NCI-H446 (cell line): ENCODE data around the gene FAT1.

Source experiments
- DNase-seq, 2 experiments: peaks; one replicate each; lab custom pipeline; 2025; lab: John Stamatoyannopoulos, UW

FAT1 gene

DNA sequence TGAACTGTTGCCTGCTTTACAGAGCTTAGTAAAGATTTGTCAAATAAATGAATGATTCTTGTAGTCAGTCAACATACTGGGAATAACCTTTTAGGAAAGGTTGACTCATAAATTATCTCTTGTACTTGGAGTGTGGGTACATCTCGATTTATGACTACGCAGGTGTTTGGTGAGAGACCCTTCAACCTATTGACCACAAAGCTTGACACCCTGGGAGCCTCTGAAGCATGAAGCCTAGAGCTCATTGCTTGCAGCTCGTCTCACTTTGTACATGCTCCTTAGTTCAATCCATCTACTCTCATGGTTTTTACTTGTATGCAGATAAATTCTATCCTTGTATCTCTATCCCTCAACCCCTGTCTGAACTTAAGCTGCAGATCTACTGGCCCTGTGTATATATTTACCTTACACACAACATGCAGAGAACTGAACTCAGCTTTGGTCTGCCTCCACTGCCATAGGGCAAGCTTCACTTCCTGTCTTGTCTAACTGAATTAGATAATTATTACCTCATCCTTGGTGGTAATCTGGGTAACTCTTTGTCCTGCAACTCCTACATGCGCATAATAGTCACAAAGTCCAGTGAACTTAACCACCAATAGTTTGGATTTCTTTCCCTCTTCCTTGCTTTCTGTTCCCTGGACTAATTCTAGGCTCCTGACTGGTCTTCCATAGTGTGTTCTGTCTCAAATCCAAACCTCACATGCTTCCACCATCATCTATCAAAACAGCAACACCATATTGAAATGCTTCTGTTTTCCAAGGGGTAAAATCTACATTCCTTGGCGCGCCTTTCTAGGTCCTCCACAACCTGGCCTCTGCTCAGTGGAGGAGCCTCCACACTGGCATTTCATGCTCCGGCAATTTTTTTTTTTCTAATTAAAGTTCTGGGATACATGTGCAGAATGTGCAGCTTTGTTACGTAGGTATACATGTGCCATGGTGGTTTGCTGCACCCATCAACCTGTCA is 32.2 kb upstream of the FAT1 start:
- no peak for DNase-seq

DNA sequence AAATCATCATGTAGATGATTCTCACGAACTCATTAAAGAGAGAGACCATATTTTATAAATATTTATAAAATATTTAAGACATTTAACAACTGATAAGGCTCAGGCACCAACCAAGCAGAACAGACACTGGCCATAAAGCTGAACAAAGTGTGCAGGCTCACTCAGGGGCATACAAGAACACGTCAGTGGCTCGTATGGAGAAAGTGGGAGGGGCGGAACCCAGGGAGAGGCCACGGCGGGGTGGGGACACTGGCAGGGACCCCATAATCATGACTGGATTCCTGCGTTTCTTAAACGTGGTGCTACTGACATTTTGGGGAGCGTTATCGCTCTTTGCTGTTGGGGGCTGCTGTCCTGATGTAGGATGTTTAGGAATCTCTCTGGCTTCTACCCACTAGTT is 31.3 kb upstream of the FAT1 start:
- DNase-seq, result no peak

DNA sequence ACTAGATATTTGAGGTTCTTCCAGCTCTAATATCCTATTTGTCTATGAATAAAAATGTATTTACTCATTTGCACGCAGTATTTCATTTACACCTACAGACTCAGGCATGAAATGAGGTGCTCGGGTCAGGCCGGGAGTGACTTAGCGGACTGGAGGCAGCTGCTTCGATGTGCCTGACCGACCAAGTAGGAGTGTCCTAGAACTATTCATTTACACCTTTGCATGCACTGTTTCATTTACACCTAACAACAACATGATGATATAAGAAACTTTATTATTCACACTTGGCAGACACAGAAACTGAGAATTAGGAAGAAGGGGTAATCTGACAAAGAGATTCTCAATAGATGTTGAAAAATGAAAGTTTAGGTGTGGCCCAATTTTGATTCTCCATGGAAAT is 28.7 kb upstream of the FAT1 start:
- DNase-seq, result no peak

DNA sequence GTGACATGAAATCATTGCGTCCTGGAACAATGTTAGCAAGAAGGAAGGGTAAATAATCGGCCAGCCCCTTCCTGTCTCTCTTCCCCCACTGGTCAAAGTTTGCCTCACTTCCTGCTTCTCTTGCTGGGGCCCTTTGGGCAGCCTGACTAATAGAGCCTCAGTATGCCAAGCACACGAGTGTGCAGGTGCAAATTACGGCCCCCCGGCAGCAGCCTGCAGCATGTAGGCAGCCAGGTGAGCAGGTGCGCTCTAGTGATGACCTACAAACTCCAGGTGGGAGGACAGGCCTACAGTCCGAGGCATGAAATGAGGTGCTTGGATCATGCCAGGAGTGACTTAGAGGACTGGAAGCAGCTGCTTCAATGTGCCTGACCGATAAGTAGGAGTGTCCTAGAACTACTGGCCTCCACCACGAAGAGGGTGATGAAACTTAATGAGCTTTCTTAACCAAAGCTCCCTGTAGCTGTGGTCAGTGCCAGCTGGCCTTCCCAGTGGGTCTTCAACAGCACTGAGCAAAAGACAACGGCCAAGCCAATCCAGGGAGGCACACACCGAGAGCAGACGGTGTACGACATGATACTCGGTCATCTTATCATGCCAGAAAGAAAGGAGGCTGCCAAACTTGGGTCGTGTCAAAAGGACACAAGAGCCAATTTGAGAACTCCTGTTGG is 26.1 kb upstream of the FAT1 start:
- DNase-seq, result no peak

DNA sequence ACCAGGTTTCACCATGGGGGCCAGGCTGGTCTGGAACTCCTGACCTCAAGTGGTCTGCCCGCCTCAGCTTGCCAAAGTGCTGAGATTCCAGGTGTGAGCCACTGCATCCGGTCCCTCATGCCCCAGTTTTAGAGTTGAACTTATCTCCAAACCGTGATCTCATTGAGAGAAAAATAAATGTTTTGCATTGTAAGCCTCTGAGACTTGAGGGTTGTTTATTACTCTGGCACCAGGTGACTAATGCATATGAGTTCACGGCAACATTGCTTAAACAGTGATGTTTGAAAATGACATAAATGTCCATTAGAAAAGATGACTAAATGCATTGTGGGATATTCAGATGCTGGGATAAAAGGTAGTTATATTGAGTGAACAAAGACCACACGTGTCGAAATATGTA is 22.9 kb upstream of the FAT1 start:
- no peak for DNase-seq

DNA sequence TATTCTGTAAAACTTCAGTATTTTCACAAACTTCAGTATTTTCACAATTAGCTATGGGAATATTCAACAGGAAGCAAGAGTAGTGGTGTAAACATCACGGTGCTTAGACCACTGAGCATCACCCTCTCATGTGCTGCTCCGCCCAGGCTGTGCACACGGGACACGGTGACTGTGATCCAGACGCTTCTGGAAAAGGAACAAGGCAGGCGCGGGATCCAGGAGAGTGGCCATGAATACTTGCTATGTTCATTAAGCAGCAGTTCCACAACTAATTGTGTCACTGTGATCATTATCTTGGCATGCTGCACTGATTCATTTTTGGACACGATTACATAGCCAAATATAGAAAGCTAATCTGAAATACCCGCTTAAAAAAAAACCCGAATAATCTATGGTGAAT is 19.6 kb upstream of the FAT1 start:
- DNase-seq, result no peak

DNA sequence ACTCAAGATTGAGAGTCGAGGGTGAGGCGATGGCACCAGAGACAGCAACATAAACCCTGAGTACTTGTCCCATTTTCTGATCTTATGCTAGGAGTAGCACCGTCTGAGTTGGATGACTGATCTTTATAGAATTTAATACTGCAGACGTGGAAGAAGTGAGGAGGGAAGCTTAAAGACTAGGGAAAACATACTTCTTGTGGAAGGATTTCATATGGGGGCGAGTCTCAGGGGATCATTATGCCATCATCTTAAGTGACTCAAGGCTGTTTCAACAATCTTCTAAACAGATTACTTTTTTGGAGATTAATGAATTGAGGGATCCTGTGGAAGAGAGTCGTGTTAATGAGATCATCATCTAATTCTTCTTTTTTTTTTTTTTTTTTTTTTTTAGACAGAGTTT is 17.2 kb upstream of the FAT1 start:
- DNase-seq, result no peak

DNA sequence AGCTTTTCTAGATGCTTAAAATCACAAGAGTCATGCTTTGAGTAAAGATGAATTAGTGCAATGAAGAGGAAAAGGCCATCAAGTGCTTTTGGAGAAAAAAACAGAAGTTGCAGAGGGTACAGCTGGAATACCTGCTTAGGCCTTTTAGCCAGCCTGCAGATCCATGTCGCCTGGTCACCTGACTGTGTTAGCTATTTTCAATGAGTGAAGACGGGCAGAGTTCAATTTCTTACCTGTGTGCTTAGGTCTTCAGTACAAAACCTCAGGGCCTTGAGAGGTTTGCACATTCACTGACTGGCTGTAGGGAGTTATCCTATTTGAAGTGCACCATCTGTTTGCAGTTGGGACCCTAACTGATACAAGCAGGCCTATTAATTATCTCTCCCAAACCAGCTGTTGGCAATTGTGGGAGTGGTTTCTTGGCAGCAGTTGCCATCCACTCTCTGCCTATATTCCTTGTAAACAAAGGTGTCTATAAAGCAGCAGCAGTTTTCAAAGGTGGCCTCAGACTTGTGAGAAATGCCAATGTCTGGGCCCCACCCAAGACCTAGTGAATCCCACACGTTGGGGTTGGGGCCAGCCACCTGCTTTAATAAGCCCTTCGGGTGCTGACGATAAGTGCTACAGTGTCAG is 16.3 kb upstream of the FAT1 start:
- no peak for DNase-seq

DNA sequence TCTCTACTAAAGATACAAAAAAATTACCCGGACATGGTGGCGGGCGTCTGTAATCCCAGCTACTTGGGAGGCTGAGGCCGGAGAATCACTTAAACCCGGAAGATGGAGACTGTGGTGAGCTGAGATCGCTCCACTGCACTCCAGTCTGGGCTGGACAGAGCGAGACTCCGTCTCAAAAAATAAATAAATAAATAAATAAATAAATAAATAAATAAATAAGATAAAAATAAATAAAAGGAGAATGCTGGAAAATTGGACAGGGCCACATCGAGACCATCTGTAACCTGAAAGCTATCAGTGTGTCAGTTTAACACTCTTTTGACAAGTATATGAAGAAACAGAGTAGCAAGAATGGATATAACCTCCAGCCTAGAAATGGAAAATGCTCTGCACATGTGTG is 15.7 kb upstream of the FAT1 start:
- no peak for DNase-seq

DNA sequence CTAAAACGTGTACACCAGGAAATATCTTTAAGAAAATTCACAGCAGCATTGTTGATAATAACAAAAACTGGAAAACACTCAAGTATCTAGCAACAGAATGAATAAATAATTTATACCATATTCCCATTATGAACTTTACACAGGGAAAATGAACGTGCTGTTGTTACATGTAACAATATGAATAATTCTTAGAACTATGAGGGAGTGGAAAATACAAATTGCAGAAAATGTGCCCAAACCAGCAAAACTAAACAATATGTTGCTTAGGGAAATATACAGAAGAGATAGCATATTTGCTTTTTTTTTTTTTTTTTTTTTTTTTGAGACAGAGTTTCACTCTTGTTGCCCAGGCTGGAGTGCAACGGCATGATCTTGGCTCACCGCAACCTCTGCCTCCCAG is 14.8 kb upstream of the FAT1 start:
- DNase-seq, result no peak

DNA sequence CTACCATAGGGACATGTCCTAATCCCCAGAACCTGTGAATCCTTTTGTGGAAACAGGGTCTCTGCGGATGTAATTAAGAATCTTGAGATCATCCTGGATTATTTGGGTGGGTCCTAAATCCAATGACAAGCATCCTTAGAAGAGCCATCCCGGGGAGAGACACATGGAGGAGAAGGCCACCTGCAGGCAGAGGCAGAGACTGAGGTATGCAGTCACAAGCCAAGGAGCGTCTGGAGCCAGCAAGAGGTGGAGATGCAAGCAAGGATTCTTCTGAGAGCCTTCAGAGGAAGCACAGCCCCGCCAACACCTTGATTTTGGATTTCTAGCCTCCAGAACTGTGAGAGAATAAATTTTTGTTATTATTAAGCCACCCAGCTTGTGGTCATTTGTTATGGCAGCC is 13.8 kb upstream of the FAT1 start:
- no peak for DNase-seq

DNA sequence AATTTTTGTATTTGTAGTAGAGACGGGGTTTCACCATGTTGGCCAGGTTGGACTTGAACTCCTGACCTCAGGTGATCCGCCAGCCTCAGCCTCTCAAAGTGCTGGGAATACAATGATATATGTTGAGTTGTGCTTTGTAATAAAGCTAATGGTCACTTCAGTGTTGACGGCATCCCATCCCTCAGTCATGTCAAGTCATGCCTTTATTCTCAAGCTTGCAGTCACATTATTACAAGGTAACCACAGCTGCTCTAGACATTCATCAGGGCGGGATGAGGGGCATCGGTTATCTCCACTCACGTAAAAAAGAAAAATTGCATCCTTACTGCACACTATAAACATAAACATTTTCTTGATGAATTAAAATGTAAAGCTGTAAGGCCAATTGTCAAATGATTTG is 12.8 kb upstream of the FAT1 start:
- DNase-seq, result no peak

DNA sequence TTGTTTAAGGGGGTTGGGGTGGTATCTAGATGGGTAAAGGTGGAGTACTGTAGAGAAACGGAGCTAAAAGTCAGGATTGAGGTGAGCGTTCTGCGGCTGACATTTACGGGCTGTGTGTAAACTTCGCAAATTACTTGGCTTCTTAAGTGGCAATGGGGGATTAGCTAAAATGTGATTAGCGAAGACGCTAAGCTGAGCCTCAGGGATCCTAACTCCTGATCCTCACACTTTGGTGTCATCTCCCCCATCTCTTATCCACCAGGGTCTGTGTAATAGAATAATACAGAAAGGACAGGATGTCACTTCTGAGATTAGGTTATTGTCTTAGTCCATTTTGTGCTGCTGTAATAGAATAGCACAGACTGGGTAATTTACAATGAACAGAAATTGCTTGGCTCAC is 10.6 kb upstream of the FAT1 start:
- DNase-seq, result no peak

DNA sequence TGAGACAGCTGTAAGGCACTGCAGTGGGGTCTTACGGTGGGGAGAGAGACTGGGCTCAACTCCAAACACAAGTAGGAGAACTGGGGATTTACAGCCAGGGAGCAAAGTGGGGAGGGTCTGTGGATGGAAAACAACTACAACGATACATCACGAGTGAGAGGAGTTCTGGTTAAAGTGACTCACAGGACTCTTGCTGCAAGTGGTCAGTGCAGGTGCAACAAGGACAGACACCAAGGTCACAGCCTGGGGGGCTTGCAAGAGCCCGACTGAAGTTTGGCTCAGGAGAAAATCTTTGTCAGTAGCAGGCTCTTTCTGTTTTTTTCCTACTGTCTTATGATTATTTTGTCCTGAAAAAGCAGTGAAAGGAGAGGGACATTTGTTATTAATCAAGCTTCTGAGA is 10.1 kb upstream of the FAT1 start:
- DNase-seq, result no peak

DNA sequence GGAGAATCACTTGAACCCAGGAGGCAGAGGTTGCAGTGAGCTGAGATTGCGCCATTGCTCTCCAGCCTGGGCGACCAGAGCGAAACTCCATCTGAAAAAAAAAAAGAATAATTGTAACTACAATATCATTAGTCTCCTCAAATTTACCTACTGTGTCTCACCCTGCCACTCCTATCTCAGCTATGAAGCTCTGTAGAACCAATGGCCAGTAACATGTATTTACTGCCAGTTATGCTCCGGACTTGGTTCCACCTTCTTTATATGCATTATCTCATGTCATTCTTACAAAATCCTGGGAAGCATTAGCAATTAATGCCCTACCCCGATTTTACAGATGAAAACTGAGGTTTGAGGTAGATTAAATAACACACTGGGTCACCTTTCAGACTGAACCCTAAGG is 7.0 kb upstream of the FAT1 start:
- no peak for DNase-seq

DNA sequence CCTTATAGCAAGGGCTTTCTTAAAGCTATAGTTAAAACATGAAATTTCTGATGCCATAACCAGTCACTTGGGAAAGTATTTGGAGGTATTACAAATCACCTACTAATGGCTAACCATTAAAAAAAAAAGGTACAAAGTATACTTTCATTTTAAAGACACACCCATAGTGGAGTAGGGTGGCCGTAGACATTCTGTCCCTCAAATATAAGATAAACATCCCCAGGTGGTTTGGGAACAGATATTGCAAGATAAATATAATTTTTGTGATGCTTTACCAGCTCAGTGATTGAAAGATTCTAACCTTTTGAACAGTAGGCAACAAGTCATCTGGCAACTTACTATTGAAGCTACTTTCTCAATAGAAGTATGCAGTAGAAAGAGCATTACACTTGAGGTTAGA is 6.2 kb upstream of the FAT1 start:
- DNase-seq, result no peak

DNA sequence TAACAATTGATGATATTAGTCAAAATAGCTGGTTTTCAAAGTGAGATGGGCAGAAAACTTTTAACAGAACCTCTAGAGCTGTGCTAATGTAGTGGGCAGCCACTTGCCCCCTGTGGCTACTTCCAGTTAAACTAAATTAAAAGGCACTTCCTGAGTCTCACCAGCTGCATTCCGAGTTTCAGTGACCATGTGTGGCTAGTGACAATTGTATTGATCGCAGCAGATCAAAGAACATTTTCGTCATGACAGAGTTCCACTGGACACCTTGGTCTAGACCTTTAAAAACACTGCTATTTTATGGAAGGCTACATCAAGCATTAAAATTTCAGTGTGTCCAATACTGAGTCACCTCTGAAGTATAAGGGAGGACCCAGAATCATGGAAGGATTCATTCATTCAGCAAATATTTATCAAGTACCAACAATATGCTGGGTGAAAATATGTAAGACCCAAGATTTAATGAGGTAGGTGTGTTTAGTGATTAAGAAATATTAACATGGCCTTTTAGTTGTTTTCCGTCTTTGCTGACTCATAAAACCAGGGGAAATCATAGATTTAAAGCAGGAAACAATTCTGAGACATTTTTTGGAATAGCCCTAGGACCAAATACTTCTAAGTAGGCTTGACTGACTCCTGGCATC is 5.1 kb upstream of the FAT1 start:
- DNase-seq, result no peak

DNA sequence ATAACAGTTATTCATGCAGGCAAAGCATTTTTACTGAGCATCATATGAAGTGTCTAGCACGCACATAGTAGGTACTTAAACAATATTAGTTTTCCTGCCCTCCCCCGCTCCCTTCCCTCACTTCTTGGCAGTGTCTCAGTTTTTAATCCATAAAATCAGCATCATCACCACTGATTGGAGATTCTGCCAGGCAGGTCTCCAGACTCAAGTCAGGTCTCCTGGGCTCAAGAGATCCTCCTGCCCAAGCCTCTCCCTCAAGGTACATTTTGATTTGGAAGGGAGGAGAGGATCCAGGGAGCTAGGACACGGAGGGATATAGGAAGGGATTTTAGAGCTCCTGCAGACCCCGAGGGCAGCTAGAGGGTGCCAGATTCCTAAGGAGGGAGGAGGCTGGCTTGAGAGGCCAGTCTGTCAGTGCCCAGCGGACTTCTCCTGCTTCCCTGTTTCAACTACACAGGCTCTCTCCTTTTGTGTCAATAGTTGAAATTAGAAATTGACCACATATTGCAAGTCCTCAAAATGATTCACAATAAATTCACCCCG is 4.4 kb upstream of the FAT1 start:
- DNase-seq, result no peak

DNA sequence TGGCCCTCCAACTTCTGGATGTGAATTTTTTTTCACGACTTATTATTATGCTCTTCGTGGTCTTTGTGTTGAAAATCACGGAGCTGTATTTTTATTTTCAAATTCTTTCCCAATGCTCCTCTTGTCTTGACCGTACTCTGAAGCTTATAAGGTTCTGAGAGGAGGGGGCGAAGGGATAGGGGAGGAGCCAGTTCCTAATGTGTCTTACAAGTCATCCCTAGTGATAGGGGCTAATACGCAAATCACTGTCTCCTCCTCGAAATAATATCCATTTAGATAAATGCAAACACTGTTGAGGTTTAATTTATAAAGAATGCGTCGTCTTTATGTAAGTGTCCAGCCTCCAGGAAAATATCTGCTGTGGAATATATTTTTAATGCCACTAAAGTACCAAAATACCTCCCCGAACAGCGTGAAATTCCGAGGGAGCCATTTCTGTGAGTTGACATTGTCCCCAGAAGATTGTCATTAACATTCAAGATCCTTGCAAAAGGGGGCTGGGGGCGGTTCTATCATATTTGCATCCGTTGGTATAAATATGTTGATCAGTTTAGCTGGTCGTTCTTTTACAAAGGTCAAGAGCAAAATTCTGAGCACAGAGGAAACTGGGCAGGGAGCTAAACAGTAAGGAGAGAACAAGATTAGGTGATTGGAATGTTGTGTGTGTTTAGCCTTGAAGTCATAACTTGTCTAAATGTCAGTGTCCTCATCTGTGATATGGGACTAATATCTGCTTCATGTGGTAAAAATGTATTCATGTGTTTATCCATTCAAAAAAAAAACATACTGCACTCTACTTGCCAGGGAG is 3.7 kb upstream of the FAT1 start:
- no peak for DNase-seq

DNA sequence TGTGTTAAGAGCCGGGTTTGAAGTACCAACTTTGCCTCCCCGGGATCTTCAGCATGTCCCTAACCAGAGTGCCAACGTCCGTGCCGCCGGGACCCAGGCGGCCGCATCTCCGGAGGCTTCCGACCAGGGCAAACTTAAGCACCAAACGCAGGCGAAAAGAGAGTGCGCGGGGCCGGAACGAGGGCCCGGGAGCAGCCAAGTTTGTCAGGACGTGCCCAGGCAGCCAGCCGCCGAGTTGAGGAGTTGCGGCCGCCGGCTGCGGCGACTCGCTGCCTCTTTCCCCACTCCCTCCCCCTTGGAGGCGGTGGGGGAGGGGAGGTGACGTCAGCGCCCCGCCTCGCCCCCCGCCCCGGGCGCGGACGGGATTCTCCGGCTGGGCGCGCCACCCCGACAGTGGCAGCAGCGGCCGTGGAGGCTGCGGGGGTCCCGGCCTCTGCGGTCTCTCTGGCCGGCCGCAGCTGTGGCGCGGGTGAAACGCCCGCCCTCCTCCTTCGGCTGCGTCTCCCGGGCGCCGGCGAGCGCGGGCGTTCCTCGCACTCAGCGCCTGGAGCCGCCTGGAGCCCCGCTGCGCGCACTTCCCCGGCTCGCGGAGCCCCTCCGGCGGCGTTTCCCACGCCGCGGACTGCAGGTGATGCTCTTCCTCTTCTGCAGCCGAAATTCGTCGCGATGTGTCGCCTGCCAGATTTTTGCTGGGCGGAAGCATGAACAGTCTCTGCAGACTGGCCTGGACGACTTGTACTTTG is 2.9 kb upstream of the FAT1 start:
- no peak for DNase-seq
